ENCODE data around the gene CCNY. TPM values are rescaled to one million over a fixed set of nuclear protein-coding genes. Genes with fewer than 3 reads are reported as not detected.
"Not testable (repeated sequence)": the region's sequence is repeated elsewhere in the genome, so short reads cannot be mapped to it uniquely, and the experiment has no call there.

The CCNY gene
- total and polyA plus RNA-seq, 9 donors: 48.0 to 99.6 (median 89.1) TPM

DNA sequence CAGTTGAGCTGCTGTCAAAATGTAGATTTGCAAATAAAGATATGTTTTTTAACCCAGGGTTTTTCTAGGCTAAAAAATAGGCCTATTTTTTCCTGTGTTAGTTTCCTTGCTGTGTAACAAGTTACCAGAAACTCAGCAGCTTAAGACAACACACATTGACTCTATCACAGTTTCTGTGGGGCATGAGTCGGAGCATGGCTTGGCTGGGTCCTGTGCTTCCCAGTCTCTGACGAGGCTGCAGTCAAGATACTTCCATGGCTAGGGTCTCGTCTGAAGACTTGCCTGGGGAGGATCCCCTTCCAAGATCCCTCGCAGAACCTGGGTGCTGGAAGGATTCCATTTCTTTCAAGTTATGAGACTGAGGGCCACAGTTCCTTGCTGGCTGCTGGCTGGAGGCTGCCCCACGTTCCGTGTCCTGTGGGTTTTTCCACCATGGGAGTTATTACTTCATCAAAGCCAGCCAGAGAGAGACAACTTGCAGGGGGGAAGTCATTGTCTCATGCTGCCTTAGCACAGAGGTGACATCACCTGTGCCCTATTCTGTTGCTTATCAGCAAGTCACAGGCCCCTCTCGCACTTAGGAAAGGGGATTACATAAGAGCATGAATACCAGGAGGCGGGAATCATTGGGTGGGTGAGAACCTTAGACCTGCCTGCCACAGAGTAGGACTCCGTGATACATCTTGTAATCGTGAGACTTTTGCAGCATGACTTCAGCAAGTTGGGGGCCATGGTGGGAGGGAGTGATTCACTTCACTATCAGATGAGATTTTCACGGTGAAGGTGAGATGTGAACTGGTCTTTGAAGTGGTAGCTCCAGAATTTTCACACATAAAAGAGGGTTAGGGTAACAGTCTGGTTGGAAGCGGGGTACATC lies 77.9 kb downstream of the CCNY start:
- Histone ChIP-seq H3K4me1 (ENCODE audit: control insufficient read depth, insufficient read depth, low read length) (peaks cover 57% of the 10 kb centered on the region), H3K27ac (ENCODE audit: low read length) (no peak overlapping the region), H3K4me3 (ENCODE audit: low read length) (no peak overlapping the region), H3K9me3 (replicated peaks; ENCODE audit: control insufficient read depth, low read depth, low read length) (no peaks in the 10 kb centered on the region), H3K27me3 (ENCODE audit: control insufficient read depth, insufficient read depth, low read length) (no peaks in the 10 kb centered on the region), H3K36me3 (ENCODE audit: control insufficient read depth, insufficient read depth, low read length) (no peaks in the 10 kb centered on the region)
- WGBS (ENCODE audit: insufficient coverage): 76% methylated on average over 8 of the region's 12 CpGs
- DNase-seq: no peak

DNA sequence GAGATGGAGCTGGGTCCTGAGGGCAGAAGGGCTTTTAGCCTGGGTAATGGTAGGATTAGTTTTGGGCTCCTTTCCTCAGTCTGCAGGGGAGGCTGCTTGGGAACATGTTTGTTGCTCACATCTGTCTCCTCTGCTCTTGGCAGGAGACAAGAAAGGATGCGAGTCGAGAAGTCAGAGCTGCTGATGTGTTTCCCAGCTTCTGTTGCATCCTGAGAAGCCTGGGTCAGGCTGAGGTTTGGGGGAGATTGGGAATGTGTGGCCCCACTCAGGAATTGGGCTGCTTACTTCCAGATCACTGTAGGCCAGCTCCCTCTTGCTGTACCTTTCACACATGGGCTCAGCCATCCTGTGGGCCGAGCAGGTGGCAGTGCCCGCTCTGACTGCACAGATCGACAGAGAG lies 79.2 kb downstream of the CCNY start:
- DNase-seq: peak; percentile 71
- WGBS (ENCODE audit: insufficient coverage): 80% methylated on average over 1 of the region's 5 CpGs
- no peak overlapping the region for H3K27ac ChIP-seq (ENCODE audit: low read length)
- no peaks in the 10 kb centered on the region for H3K27me3 ChIP-seq (ENCODE audit: control insufficient read depth, insufficient read depth, low read length)
- peaks cover 47% of the 10 kb centered on the region for H3K4me1 ChIP-seq (ENCODE audit: control insufficient read depth, insufficient read depth, low read length)
- no peaks in the 10 kb centered on the region for H3K9me3 ChIP-seq (replicated peaks; ENCODE audit: control insufficient read depth, low read depth, low read length)
- no peaks in the 10 kb centered on the region for H3K36me3 ChIP-seq (ENCODE audit: control insufficient read depth, insufficient read depth, low read length)
- H3K4me3 ChIP-seq (ENCODE audit: low read length): no peak overlapping the region

DNA sequence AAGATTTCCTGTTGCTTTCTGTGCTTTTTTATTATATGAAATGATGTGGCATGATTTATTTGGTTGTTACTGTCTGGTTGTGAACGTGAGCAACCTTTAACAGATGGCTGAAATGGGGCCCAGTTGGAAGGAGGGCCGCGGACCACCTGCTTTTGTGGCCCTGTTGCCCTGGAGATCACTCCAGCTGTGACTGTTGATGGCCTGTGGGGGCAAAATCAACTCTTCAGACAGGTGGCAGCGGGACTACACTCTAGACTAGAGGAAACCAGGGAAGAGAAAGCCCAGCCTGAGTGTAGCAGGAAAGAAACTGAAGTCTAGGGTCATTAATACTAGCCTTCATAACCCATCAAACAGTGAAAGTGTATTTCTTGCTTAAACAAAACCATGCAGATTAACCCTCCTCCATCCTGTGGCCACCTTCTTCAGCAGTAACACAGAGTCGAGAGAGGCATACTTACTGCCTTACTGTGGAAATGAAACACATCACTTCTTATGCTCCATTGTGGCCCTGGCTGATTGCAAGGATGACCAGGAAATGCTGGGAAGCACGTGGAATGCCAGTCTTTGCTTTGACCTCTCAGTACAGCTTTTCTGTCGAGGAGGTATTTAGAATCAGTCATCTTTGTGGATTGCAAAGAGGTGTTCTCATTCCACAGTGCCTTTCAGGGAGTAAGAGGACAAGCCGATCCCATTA lies 80.5 kb downstream of the CCNY start:
- WGBS (ENCODE audit: insufficient coverage): 43% methylated on average over 4 of the region's 8 CpGs
- no peak overlapping the region for H3K4me3 ChIP-seq (ENCODE audit: low read length)
- H3K27ac ChIP-seq (ENCODE audit: low read length): peak overlapping the region; percentile 37
- H3K9me3 ChIP-seq (replicated peaks; ENCODE audit: control insufficient read depth, low read depth, low read length): no peaks in the 10 kb centered on the region
- DNase-seq: peak; percentile 65
- no peaks in the 10 kb centered on the region for H3K36me3 ChIP-seq (ENCODE audit: control insufficient read depth, insufficient read depth, low read length)
- no peaks in the 10 kb centered on the region for H3K27me3 ChIP-seq (ENCODE audit: control insufficient read depth, insufficient read depth, low read length)
- peaks cover 50% of the 10 kb centered on the region for H3K4me1 ChIP-seq (ENCODE audit: control insufficient read depth, insufficient read depth, low read length)

DNA sequence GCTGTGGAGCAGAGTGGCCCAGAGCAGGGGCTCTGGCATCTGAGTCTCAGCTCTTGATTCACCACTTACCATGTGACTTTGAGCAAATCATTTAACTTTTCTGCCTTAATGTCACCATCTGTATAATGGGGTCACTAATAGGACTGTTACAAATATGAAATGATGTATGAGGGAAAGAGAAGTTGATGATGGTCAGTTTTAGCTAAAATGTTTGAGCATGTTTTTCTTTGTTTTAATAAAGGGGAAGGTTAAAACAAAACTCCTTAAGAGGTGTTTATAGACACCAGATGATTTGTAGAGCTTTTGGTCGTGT lies 81.0 kb downstream of the CCNY start:
- no peaks in the 10 kb centered on the region for H3K9me3 ChIP-seq (replicated peaks; ENCODE audit: control insufficient read depth, low read depth, low read length)
- H3K36me3 ChIP-seq (ENCODE audit: control insufficient read depth, insufficient read depth, low read length): no peaks in the 10 kb centered on the region
- H3K4me1 ChIP-seq (ENCODE audit: control insufficient read depth, insufficient read depth, low read length): peaks cover 48% of the 10 kb centered on the region
- WGBS (ENCODE audit: insufficient coverage): no CpG with 5 or more reads among the region's 1 CpG
- H3K27me3 ChIP-seq (ENCODE audit: control insufficient read depth, insufficient read depth, low read length): no peaks in the 10 kb centered on the region
- no peak overlapping the region for H3K4me3 ChIP-seq (ENCODE audit: low read length)
- DNase-seq: no peak
- peak overlapping the region; percentile 37 for H3K27ac ChIP-seq (ENCODE audit: low read length)

DNA sequence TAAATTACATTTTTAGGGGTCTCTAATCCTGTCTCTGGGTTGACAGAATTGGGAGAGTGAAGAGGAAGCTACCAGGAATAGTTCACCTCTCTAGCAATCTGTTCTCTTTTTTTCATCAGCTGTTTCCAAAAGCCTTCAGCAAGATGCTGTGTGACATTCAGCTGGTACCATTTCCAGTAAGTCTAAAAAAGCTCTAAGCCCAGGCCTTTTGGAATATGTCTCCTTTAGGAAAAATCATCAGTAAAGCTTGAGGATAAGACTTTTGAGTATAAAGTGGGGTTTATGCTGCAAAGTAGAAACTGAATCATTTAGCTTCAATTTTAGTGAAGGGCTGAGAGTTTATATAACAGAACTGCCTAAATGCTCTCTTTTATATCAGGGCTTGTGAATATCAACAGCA lies 81.5 kb downstream of the CCNY start:
- peaks cover 46% of the 10 kb centered on the region for H3K4me1 ChIP-seq (ENCODE audit: control insufficient read depth, insufficient read depth, low read length)
- no peak overlapping the region for H3K4me3 ChIP-seq (ENCODE audit: low read length)
- H3K36me3 ChIP-seq (ENCODE audit: control insufficient read depth, insufficient read depth, low read length): no peaks in the 10 kb centered on the region
- no peak overlapping the region for H3K27ac ChIP-seq (ENCODE audit: low read length)
- H3K27me3 ChIP-seq (ENCODE audit: control insufficient read depth, insufficient read depth, low read length): no peaks in the 10 kb centered on the region
- no peaks in the 10 kb centered on the region for H3K9me3 ChIP-seq (replicated peaks; ENCODE audit: control insufficient read depth, low read depth, low read length)
- DNase-seq: no peak

DNA sequence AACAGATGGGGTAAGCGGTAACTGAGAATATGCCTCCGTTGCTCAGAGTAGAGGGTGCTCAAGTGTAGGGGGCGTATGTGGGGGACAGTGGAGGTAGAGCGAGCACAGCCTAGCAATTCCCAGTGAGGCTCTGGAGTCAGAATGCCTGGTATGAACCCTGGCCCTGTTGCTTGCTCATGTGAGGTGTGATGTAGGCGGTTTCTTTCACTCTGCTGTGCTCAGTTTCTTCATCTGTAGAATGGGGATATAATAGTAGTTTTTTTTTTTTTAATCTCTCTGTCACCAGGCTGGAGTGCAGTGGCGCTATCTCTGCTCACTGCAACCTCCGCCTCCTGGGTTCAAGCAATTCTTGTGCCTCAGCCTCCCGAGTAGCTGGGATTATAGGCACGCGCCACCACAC lies 82.3 kb downstream of the CCNY start:
- H3K27me3 ChIP-seq (ENCODE audit: control insufficient read depth, insufficient read depth, low read length); H3K4me3 ChIP-seq (ENCODE audit: low read length); H3K9me3 ChIP-seq (replicated peaks; ENCODE audit: control insufficient read depth, low read depth, low read length); H3K27ac ChIP-seq (ENCODE audit: low read length); H3K36me3 ChIP-seq (ENCODE audit: control insufficient read depth, insufficient read depth, low read length); DNase-seq: not testable (repeated sequence)
- peaks cover 41% of the 10 kb centered on the region for H3K4me1 ChIP-seq (ENCODE audit: control insufficient read depth, insufficient read depth, low read length)
- WGBS (ENCODE audit: insufficient coverage): 92% methylated on average over 4 of the region's 10 CpGs

DNA sequence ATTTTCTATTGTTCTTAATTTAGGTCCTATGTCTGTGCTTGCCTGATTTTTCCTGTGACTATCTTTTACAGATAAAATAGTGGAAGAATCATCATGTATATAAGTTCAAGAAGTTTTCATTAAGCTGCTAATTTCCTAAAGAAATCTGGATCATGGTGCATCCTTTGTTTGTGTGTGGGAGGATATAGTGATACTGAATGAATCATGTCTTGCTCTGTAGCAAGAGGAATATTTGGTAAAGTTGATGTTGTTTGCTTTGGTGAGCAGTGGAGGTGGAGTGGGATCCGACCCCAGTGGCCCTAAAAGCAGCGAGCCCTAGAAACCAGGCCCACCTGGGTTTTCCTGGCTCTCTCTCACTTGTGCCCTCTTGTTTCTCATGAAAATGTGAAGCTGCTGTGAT lies 83.7 kb downstream of the CCNY start:
- Histone ChIP-seq H3K4me1 (ENCODE audit: control insufficient read depth, insufficient read depth, low read length) (peaks cover 32% of the 10 kb centered on the region), H3K36me3 (ENCODE audit: control insufficient read depth, insufficient read depth, low read length) (no peaks in the 10 kb centered on the region), H3K27me3 (ENCODE audit: control insufficient read depth, insufficient read depth, low read length) (no peaks in the 10 kb centered on the region), H3K27ac (ENCODE audit: low read length) (no peak overlapping the region), H3K4me3 (ENCODE audit: low read length) (no peak overlapping the region), H3K9me3 (replicated peaks; ENCODE audit: control insufficient read depth, low read depth, low read length) (no peaks in the 10 kb centered on the region)
- no peak for DNase-seq
- WGBS (ENCODE audit: insufficient coverage): 93% methylated on average over 2 of the region's 2 CpGs

DNA sequence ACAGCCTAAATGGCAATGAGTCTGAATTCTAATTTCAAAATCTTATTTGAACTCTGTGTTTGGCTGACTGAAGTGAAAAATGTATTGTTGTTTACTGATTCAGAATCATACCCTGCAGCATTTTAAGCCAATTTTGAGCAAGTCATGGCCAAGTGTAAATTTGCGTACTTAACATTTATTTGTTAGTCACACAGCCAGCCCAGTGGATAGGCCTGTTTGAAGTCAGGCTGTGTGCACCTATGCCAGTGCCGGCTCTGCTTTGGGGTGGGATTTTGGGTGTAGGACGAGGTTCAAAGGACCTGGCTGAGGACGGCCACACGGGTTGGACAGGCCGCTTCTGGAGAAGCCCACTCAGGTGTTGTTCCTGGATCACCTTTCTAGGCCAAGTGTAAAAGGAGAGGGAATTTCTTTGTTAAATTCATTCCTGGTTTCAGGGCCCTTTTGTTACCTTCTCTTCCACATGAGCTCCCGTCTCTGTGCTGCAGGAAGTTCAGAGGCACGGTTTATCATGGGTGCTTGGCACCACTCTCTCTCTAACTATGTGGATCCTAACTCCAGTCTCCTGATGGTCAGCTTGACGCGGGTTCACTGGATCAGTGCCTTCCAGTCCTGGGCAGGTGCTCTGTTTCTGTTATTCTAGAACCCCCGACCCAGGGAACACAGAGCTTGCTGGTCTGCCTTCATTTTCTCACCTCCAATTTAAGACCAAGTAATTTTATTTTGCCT lies 84.7 kb downstream of the CCNY start:
- Histone ChIP-seq H3K27ac (ENCODE audit: low read length) (no peak overlapping the region), H3K36me3 (ENCODE audit: control insufficient read depth, insufficient read depth, low read length) (no peaks in the 10 kb centered on the region), H3K27me3 (ENCODE audit: control insufficient read depth, insufficient read depth, low read length) (no peaks in the 10 kb centered on the region), H3K4me1 (ENCODE audit: control insufficient read depth, insufficient read depth, low read length) (peaks cover 23% of the 10 kb centered on the region), H3K4me3 (ENCODE audit: low read length) (no peak overlapping the region), H3K9me3 (replicated peaks; ENCODE audit: control insufficient read depth, low read depth, low read length) (no peaks in the 10 kb centered on the region)
- DNase-seq: no peak
- WGBS (ENCODE audit: insufficient coverage): 81% methylated on average over 9 of the region's 11 CpGs

DNA sequence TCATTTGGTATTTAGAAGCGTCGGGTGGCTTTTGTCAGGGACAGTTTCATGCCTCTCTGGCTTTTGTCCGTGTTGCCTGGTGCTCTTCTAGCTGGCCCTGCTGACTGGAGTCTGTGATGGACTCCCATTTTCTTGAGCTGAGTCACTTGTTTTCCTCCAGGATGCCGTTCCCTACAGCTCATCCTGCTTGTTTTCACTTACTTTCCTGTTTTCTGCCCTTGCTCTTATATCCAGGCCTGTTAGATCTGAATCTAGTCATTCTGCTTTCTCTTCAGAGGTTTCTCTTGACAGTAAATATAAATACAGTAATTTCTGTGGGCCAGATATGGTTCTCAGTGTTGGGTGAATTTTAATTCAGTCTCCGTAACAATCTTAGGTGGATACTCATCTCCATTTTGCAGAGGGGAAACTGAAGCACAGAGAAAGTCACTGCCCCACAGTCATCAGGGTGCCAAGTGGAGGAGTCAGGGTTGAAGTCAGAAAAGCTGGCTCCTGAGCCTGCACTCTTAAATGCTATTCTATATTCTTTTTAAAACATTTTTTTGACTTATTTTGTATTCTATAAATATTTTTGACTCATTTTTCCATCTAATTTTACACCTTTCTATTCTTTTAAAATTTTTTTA lies 85.4 kb downstream of the CCNY start:
- H3K27me3 ChIP-seq (ENCODE audit: control insufficient read depth, insufficient read depth, low read length): no peaks in the 10 kb centered on the region
- 83% methylated on average over 3 of the region's 5 CpGs for WGBS (ENCODE audit: insufficient coverage)
- peaks cover 18% of the 10 kb centered on the region for H3K4me1 ChIP-seq (ENCODE audit: control insufficient read depth, insufficient read depth, low read length)
- no peak overlapping the region for H3K27ac ChIP-seq (ENCODE audit: low read length)
- no peaks in the 10 kb centered on the region for H3K36me3 ChIP-seq (ENCODE audit: control insufficient read depth, insufficient read depth, low read length)
- no peak for DNase-seq
- H3K4me3 ChIP-seq (ENCODE audit: low read length): no peak overlapping the region
- H3K9me3 ChIP-seq (replicated peaks; ENCODE audit: control insufficient read depth, low read depth, low read length): no peaks in the 10 kb centered on the region

DNA sequence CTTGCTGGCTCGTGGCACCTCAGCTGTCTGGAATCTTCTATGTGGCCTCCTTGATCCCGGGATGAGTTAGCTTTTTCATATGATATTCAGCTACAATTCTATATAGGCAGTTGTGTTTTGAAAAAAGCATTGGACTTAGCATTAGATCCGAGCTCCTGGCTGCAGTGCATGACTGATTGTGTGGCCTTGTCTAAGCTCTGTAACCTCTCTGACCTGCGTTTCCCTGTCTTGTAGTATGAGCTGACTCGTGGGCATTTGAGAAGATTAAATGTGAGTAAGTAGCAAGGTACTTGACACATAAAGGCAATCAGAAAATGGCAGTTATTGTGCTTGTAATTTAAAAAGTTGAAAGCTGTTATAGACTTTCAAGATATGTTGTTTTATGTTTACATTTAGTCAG lies 85.9 kb downstream of the CCNY start:
- no peak overlapping the region for H3K27ac ChIP-seq (ENCODE audit: low read length)

More for the DNA sequence above, 85.9 kb downstream of the CCNY start:
- no peaks in the 10 kb centered on the region for H3K27me3 ChIP-seq (ENCODE audit: control insufficient read depth, insufficient read depth, low read length)
- no peaks in the 10 kb centered on the region for H3K9me3 ChIP-seq (replicated peaks; ENCODE audit: control insufficient read depth, low read depth, low read length)
- 58% methylated on average over 3 of the region's 5 CpGs for WGBS (ENCODE audit: insufficient coverage)
- H3K36me3 ChIP-seq (ENCODE audit: control insufficient read depth, insufficient read depth, low read length): no peaks in the 10 kb centered on the region
- H3K4me1 ChIP-seq (ENCODE audit: control insufficient read depth, insufficient read depth, low read length): peaks cover 17% of the 10 kb centered on the region
- no peak overlapping the region for H3K4me3 ChIP-seq (ENCODE audit: low read length)
- DNase-seq: no peak

Data from muscle of leg (tissue), 11 donors.